GM19455 (cell line): ENCODE measurements around the gene MFN1.
A peak's percentile ranks its signal among the peaks of the same experiment; 100 is the strongest.
"Not testable (repeated sequence)": the region's sequence is repeated elsewhere in the genome, so short reads cannot be mapped to it uniquely, and the experiment has no call there.

Source experiments
- ATAC-seq: cut with Tn5 transposase; IDR thresholded peaks from one replicate; pipeline ENCODE4 v1.9.1; 2021; ENCODE audit not compliant: unreplicated experiment

MFN1 gene

GRCh38 chr3:179347345-179348194 lies at the start of gene MFN1:
MFN1 (plus strand) TSS chr3:179347709; CDS start chr3:179348852, 1,143 bp downstream.
- ATAC-seq: peak; percentile 95

- ATAC-seq: no peak
Measured at GRCh38 chr3:179297971-179298725, 49.4 kb upstream of the MFN1 start.

- no peak for ATAC-seq
Measured at GRCh38 chr3:179299316-179299715, 48.2 kb upstream of the MFN1 start.

GRCh38 chr3:179299999-179300613 lies 47.4 kb upstream of the MFN1 start:
- no peak for ATAC-seq

- no peak for ATAC-seq
Measured at GRCh38 chr3:179301645-179302044, 45.9 kb upstream of the MFN1 start.

GRCh38 chr3:179302111-179302510 lies 45.4 kb upstream of the MFN1 start:
- ATAC-seq: no peak

GRCh38 chr3:179304605-179305004 lies 42.9 kb upstream of the MFN1 start:
- ATAC-seq: no peak

- ATAC-seq: not testable (repeated sequence)
Measured at GRCh38 chr3:179307362-179307761, 40.1 kb upstream of the MFN1 start.

GRCh38 chr3:179308001-179308400 lies 39.5 kb upstream of the MFN1 start:
- ATAC-seq: no peak

- peak; percentile 97 for ATAC-seq
Measured at GRCh38 chr3:179309225-179310078, 38.1 kb upstream of the MFN1 start.

GRCh38 chr3:179318876-179319275 lies 28.6 kb upstream of the MFN1 start:
- no peak for ATAC-seq

GRCh38 chr3:179321668-179322285 lies 25.7 kb upstream of the MFN1 start:
- ATAC-seq: no peak

- peak; percentile 78 for ATAC-seq
Measured at GRCh38 chr3:179322286-179323196, 25.0 kb upstream of the MFN1 start, which contains the start of gene ZNF639. ZNF639 (plus strand) TSS chr3:179323031; CDS start chr3:179328294, 5,263 bp downstream.

- ATAC-seq: peak; percentile 44
Measured at GRCh38 chr3:179323197-179324110, 24.1 kb upstream of the MFN1 start.

- no peak for ATAC-seq
Measured at GRCh38 chr3:179324270-179324754, 23.2 kb upstream of the MFN1 start.

GRCh38 chr3:179330438-179330837 lies 17.1 kb upstream of the MFN1 start:
- no peak for ATAC-seq

- no peak for ATAC-seq
Measured at GRCh38 chr3:179332240-179332639, 15.3 kb upstream of the MFN1 start.

GRCh38 chr3:179333084-179333483 lies 14.4 kb upstream of the MFN1 start:
- ATAC-seq: no peak
